ENCODE results near the gene APBB2.

Gene APBB2

GRCh38 chr4:41172786-41173185, 41.6 kb downstream of the APBB2 start:
- Histone ChIP-seq H3K4me1 (ENCODE audit: control insufficient read depth, insufficient read depth, low read length) (peaks cover 37% of the 10 kb centered on the region), H3K9me3 (ENCODE audit: control insufficient read depth, low read length) (no peaks in the 10 kb centered on the region), H3K4me3 (ENCODE audit: low read length) (no peak overlapping the region), H3K9ac (ENCODE audit: low read length) (no peak overlapping the region), H3K27me3 (replicated peaks; ENCODE audit: control insufficient read depth, insufficient read depth, low read length) (no peaks in the 10 kb centered on the region), H3K36me3 (ENCODE audit: control insufficient read depth, insufficient read depth, low read length, severe bottlenecking) (no peaks in the 10 kb centered on the region)
- DNase-seq (ENCODE audit: low read depth), result no peak

DNA sequence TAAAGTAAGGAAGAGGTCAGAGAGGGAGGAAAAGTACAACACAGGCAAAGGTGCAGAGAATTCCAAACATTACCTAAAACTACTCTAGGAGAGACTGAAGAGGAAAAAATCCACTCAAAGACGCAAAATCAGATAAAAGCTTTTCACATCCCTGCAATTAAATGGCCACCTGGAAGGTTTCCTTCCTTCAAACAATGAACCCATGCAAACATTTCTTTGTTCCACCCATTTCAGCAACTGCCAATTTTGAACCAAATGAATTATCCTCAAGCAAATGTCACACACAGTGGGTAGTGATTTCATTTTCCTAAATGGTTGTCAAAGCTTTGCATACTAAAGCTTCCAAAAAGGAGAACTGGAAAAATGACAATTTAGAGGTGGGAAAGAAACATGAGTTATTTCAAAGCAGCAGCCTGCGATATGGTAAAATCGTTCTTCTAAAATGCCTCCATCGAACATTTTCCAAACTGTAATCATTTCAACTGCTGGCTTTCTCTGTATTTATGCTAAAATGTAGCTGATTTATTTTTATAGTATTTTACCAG, 45.0 kb downstream of the APBB2 start:
- Histone ChIP-seq H3K27me3 (replicated peaks; ENCODE audit: control insufficient read depth, insufficient read depth, low read length) (no peaks in the 10 kb centered on the region), H3K9ac (ENCODE audit: low read length) (no peak overlapping the region), H3K4me3 (ENCODE audit: low read length) (no peak overlapping the region)

DNA sequence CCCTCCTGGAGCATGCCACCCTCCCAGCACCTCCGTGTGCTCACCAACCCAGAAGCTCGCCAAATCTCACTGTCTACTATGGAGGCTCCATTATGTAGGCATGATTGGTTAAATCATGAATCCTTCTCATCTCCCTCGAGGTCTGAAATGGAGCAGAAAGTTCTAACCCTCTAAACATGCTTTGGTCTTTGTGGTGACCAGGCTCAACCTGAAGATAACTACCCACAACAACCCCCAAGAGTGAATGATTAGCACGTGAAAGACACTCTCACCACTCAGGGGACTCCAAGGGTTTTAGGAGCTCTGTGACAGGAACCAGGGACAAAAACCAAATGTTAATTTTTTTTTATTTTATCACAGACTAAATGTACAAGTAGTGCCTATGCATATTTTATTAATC, 47.2 kb downstream of the APBB2 start:
- Histone ChIP-seq H3K4me3 (ENCODE audit: low read length) (no peak overlapping the region), H3K4me1 (ENCODE audit: control insufficient read depth, insufficient read depth, low read length) (no peaks in the 10 kb centered on the region), H3K27me3 (replicated peaks; ENCODE audit: control insufficient read depth, insufficient read depth, low read length) (no peaks in the 10 kb centered on the region), H3K36me3 (ENCODE audit: control insufficient read depth, insufficient read depth, low read length, severe bottlenecking) (peaks cover 4% of the 10 kb centered on the region), H3K9me3 (ENCODE audit: control insufficient read depth, low read length) (no peaks in the 10 kb centered on the region), H3K9ac (ENCODE audit: low read length) (no peak overlapping the region)
- no peak for DNase-seq (ENCODE audit: low read depth)

More for the DNA sequence above, 45.0 kb downstream of the APBB2 start:
- DNase-seq (ENCODE audit: low read depth), result no peak
- Histone ChIP-seq H3K36me3 (ENCODE audit: control insufficient read depth, insufficient read depth, low read length, severe bottlenecking) (peaks cover 4% of the 10 kb centered on the region), H3K9me3 (ENCODE audit: control insufficient read depth, low read length) (no peaks in the 10 kb centered on the region), H3K4me1 (ENCODE audit: control insufficient read depth, insufficient read depth, low read length) (peaks cover 3% of the 10 kb centered on the region)

GRCh38 chr4:41164405-41164804, 49.9 kb downstream of the APBB2 start:
- Histone ChIP-seq H3K4me1 (ENCODE audit: control insufficient read depth, insufficient read depth, low read length) (peaks cover 10% of the 10 kb centered on the region), H3K9me3 (ENCODE audit: control insufficient read depth, low read length) (no peaks in the 10 kb centered on the region), H3K27me3 (replicated peaks; ENCODE audit: control insufficient read depth, insufficient read depth, low read length) (no peaks in the 10 kb centered on the region), H3K9ac (ENCODE audit: low read length) (no peak overlapping the region), H3K36me3 (ENCODE audit: control insufficient read depth, insufficient read depth, low read length, severe bottlenecking) (peaks cover 4% of the 10 kb centered on the region), H3K4me3 (ENCODE audit: low read length) (no peak overlapping the region)
- no peak for DNase-seq (ENCODE audit: low read depth)

GRCh38 chr4:41161355-41161754, 53.0 kb downstream of the APBB2 start:
- Histone ChIP-seq H3K9ac (ENCODE audit: low read length) (no peak overlapping the region), H3K27me3 (replicated peaks; ENCODE audit: control insufficient read depth, insufficient read depth, low read length) (no peaks in the 10 kb centered on the region), H3K9me3 (ENCODE audit: control insufficient read depth, low read length) (no peaks in the 10 kb centered on the region), H3K4me1 (ENCODE audit: control insufficient read depth, insufficient read depth, low read length) (peaks cover 10% of the 10 kb centered on the region), H3K4me3 (ENCODE audit: low read length) (no peak overlapping the region), H3K36me3 (ENCODE audit: control insufficient read depth, insufficient read depth, low read length, severe bottlenecking) (no peaks in the 10 kb centered on the region)
- DNase-seq (ENCODE audit: low read depth), result no peak

- no peak for DNase-seq (ENCODE audit: low read depth)
- Histone ChIP-seq H3K9ac (ENCODE audit: low read length) (no peak overlapping the region), H3K4me1 (ENCODE audit: control insufficient read depth, insufficient read depth, low read length) (peaks cover 13% of the 10 kb centered on the region), H3K4me3 (ENCODE audit: low read length) (no peak overlapping the region), H3K36me3 (ENCODE audit: control insufficient read depth, insufficient read depth, low read length, severe bottlenecking) (no peaks in the 10 kb centered on the region), H3K9me3 (ENCODE audit: control insufficient read depth, low read length) (no peaks in the 10 kb centered on the region), H3K27me3 (replicated peaks; ENCODE audit: control insufficient read depth, insufficient read depth, low read length) (no peaks in the 10 kb centered on the region)
Measured at GRCh38 chr4:41160856-41161255, 53.5 kb downstream of the APBB2 start.

GRCh38 chr4:41160012-41160789, 54.1 kb downstream of the APBB2 start:
- H3K36me3 ChIP-seq (ENCODE audit: control insufficient read depth, insufficient read depth, low read length, severe bottlenecking), result no peaks in the 10 kb centered on the region
- DNase-seq (ENCODE audit: low read depth), result peak; percentile 69
- no peaks in the 10 kb centered on the region for H3K9me3 ChIP-seq (ENCODE audit: control insufficient read depth, low read length)
- H3K9ac ChIP-seq (ENCODE audit: low read length), result no peak overlapping the region
- H3K4me3 ChIP-seq (ENCODE audit: low read length), result no peak overlapping the region
- H3K27me3 ChIP-seq (replicated peaks; ENCODE audit: control insufficient read depth, insufficient read depth, low read length), result no peaks in the 10 kb centered on the region
- peaks cover 19% of the 10 kb centered on the region for H3K4me1 ChIP-seq (ENCODE audit: control insufficient read depth, insufficient read depth, low read length)

DNA sequence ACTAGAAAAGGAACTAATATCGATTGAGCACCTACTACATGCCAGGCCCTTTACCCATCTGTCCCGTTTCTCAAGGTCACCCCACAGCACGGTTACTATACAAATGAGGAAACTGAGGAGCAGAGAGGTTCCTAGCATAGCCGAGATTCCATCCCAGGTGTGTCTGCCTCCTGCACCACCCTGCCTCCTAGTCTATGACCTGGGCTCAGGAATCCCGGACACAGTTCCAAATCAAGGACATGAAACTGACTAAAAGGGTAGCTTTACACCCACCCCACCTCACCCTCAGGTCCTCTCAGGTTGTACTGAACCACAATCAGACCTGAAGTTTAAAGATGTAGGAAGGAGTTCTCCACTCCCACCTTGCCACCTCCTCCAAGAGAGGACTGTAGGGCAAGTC, 55.6 kb downstream of the APBB2 start:
- H3K27me3 ChIP-seq (replicated peaks; ENCODE audit: control insufficient read depth, insufficient read depth, low read length), result no peaks in the 10 kb centered on the region
- DNase-seq (ENCODE audit: low read depth), result no peak
- no peak overlapping the region for H3K4me3 ChIP-seq (ENCODE audit: low read length)
- H3K4me1 ChIP-seq (ENCODE audit: control insufficient read depth, insufficient read depth, low read length), result peaks cover 31% of the 10 kb centered on the region
- no peak overlapping the region for H3K9ac ChIP-seq (ENCODE audit: low read length)
- no peaks in the 10 kb centered on the region for H3K9me3 ChIP-seq (ENCODE audit: control insufficient read depth, low read length)
- no peaks in the 10 kb centered on the region for H3K36me3 ChIP-seq (ENCODE audit: control insufficient read depth, insufficient read depth, low read length, severe bottlenecking)

DNA sequence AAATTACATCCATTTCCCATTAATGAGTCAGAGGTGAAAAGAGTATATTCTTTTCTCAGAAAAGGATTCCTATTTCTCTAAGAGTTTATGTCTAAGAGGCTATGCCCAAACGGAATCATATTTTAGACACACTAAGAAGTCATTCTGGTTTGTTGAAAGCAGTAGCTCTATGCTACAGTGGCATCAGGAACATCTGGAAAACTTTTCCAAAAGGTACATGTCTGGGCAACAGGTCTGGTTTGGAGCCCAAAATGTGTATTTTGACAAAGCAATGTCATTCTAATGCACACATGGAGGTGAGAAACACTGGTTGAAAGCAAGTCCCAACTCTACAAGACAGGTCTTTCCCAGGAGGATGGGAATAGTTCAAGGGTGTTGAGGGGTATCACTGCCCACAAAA, 56.1 kb downstream of the APBB2 start:
- H3K9ac ChIP-seq (ENCODE audit: low read length), result no peak overlapping the region
- H3K27me3 ChIP-seq (replicated peaks; ENCODE audit: control insufficient read depth, insufficient read depth, low read length), result no peaks in the 10 kb centered on the region
- H3K36me3 ChIP-seq (ENCODE audit: control insufficient read depth, insufficient read depth, low read length, severe bottlenecking), result no peaks in the 10 kb centered on the region
- H3K4me1 ChIP-seq (ENCODE audit: control insufficient read depth, insufficient read depth, low read length), result peaks cover 31% of the 10 kb centered on the region
- DNase-seq (ENCODE audit: low read depth), result no peak
- no peaks in the 10 kb centered on the region for H3K9me3 ChIP-seq (ENCODE audit: control insufficient read depth, low read length)
- no peak overlapping the region for H3K4me3 ChIP-seq (ENCODE audit: low read length)

DNA sequence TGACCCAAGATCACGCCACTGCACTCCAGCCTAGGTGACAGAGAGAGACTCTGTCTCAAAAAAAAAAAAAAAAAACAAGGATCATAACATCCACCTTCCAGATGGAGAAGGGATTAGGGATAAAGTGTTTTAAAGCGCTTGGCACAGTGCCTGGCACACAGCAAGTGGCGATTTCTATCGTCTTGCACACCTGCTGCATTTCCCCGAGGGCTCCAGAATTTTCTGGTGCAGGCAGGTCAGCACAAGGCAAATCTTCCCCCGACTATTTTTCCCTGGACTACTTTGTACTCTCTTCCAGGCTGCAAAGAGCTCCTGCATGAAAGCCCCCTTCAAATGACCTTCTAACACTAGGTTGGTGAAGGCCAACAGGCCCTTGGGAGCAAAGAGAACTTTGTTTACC, 57.3 kb downstream of the APBB2 start:
- H3K4me3 ChIP-seq (ENCODE audit: low read length), result no peak overlapping the region
- H3K4me1 ChIP-seq (ENCODE audit: control insufficient read depth, insufficient read depth, low read length), result peaks cover 31% of the 10 kb centered on the region
- no peaks in the 10 kb centered on the region for H3K9me3 ChIP-seq (ENCODE audit: control insufficient read depth, low read length)
- no peaks in the 10 kb centered on the region for H3K36me3 ChIP-seq (ENCODE audit: control insufficient read depth, insufficient read depth, low read length, severe bottlenecking)
- no peaks in the 10 kb centered on the region for H3K27me3 ChIP-seq (replicated peaks; ENCODE audit: control insufficient read depth, insufficient read depth, low read length)
- DNase-seq (ENCODE audit: low read depth), result no peak
- no peak overlapping the region for H3K9ac ChIP-seq (ENCODE audit: low read length)

GRCh38 chr4:41156574-41156973, 57.8 kb downstream of the APBB2 start:
- Histone ChIP-seq H3K27me3 (replicated peaks; ENCODE audit: control insufficient read depth, insufficient read depth, low read length) (no peaks in the 10 kb centered on the region), H3K9ac (ENCODE audit: low read length) (no peak overlapping the region), H3K4me1 (ENCODE audit: control insufficient read depth, insufficient read depth, low read length) (peaks cover 31% of the 10 kb centered on the region), H3K36me3 (ENCODE audit: control insufficient read depth, insufficient read depth, low read length, severe bottlenecking) (no peaks in the 10 kb centered on the region), H3K4me3 (ENCODE audit: low read length) (no peak overlapping the region), H3K9me3 (ENCODE audit: control insufficient read depth, low read length) (no peaks in the 10 kb centered on the region)
- no peak for DNase-seq (ENCODE audit: low read depth)
